ENCODE measurements around the gene TTBK1.

DNA sequence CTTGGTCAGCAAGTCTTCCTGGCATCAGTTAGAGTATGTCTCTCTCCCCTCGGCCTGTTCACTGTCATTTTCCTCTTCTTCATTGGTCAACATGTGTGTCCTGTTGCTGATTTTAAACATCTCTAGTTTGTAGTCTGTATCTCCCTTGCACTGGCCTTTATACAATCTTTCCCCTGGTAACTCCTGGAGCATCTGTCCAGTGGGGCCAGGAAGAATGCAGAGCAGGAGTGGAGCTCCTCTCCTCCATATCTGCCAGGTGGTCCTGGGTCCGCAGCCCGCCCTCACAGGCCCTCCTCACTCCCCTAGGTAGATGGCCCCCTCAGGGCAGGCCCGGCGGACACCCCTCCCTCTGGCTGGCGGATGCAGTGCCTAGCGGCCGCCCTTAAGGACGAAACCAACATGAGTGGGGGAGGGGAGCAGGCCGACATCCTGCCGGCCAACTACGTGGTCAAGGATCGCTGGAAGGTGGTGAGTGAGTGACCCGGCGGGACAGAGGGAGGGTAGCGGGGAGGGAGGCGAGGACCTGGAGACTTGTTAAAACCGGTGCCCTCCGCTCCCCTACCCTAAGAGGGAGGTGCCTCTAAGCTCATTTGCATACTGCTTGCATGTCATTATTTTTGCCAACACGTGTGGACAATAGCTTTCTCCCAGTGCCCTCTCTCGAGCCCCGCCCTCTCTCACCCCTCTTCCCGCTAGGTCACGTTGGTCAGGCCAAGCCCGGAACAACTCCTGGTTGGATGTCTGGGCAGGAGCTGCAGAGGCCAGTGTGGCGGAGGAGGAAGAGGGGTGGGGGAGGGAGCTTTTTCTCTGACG lies 3.2 kb downstream of the TTBK1 start:
- TF ChIP-seq, protein P1, sequence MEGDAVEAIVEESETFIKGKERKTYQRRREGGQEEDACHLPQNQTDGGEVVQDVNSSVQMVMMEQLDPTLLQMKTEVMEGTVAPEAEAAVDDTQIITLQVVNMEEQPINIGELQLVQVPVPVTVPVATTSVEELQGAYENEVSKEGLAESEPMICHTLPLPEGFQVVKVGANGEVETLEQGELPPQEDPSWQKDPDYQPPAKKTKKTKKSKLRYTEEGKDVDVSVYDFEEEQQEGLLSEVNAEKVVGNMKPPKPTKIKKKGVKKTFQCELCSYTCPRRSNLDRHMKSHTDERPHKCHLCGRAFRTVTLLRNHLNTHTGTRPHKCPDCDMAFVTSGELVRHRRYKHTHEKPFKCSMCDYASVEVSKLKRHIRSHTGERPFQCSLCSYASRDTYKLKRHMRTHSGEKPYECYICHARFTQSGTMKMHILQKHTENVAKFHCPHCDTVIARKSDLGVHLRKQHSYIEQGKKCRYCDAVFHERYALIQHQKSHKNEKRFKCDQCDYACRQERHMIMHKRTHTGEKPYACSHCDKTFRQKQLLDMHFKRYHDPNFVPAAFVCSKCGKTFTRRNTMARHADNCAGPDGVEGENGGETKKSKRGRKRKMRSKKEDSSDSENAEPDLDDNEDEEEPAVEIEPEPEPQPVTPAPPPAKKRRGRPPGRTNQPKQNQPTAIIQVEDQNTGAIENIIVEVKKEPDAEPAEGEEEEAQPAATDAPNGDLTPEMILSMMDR (IDR thresholded peaks at IDR 0.05; ENCODE audit: low read depth, low read length), result no peak
- TF ChIP-seq POLR2A (IDR thresholded peaks at IDR 0.05; ENCODE audit: extremely low read depth, insufficient read length), result no peak
